HG03354 (cell line): ENCODE measurements around the gene PSMB11.

ENCODE experiments used
- ATAC-seq: cut with Tn5 transposase; IDR thresholded peaks from one replicate; pipeline ENCODE4 v1.9.1; 2021; ENCODE audit warnings: mild to moderate bottlenecking; ENCODE audit not compliant: unreplicated experiment, poor library complexity, severe bottlenecking

Gene PSMB11

GRCh38 chr14:23035303-23036144 is 6.5 kb upstream of the PSMB11 start:
- ATAC-seq: no peak

DNA sequence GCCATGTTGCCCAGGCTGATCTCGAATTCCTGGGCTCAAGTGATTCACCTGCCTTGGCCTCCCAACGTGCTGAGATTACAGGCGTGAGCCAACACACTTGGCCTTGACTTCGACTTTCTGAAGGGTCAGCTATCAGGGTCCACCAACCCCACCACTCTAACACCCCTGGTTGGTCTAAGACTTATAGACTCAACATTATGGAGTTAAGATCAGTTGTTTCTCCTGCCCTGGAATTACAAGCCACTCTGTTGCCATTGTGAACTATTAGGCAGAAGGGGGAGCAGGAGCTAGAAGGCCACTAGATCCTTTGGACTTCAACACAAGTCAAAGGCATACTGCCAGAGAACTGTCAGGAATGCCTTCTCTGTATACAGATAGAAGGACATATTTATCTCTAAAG is 1.9 kb upstream of the PSMB11 start:
- no peak for ATAC-seq

- no peak for ATAC-seq
Measured at GRCh38 chr14:23041729-23042128, 283 bp upstream of the PSMB11 start.

- no peak for ATAC-seq
Measured at GRCh38 chr14:23043145-23043544, 1.1 kb downstream of the PSMB11 start.

DNA sequence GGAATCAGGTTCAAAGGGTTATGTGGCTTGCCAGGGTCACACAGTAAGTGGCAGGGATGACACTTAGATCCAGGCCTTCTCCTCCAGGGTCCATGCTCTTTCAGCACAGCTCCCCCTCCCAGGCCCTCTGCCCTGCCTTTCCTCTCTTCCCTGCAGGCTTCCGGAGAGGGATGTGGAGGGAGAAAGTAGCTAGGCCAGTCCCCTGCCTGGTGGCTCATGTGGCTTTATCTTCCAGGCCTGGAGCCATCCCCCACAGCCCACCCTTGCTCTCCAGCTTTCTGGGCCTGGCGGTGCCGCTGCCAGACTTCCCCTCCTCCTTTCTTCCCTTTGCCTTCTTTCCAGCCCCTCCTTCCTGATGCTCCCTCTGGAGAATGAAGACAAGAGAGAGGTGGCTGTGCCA is 1.7 kb downstream of the PSMB11 start:
- ATAC-seq: no peak

- no peak for ATAC-seq
Measured at GRCh38 chr14:23044840-23045239, 2.8 kb downstream of the PSMB11 start.

- ATAC-seq: no peak
Measured at GRCh38 chr14:23045419-23046357, 3.7 kb downstream of the PSMB11 start.

DNA sequence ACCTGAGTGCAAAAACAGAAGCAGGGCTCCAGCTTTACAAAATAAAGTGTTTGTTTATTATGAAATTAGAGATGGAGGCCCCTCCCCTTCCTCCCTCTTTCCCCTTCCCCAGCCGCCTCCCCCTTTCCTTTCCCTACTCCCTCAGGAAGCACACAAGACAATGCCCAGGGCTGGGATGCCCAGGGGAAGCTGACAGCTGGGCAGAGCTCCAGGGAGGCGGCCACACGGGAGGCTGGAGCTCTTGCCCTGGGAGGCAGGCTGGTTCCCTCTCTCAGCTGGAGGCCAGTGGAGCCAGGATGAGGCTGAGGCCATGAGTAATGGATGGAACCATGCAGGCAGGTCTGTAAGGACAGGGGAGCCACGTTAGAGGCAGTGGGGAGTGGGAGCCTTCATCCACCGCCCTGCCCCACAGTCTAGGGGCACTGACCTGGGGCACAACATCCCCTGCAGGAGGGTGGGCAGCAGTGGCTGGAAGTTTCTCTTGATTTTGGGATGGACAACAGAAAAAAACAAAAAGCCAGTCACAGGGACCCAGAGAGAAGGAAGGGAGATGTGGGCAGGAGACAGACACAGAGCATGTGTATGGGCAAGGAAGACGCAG is 5.1 kb downstream of the PSMB11 start:
- no peak for ATAC-seq

GRCh38 chr14:23047751-23048693 is 6.0 kb downstream of the PSMB11 start:
- no peak for ATAC-seq

DNA sequence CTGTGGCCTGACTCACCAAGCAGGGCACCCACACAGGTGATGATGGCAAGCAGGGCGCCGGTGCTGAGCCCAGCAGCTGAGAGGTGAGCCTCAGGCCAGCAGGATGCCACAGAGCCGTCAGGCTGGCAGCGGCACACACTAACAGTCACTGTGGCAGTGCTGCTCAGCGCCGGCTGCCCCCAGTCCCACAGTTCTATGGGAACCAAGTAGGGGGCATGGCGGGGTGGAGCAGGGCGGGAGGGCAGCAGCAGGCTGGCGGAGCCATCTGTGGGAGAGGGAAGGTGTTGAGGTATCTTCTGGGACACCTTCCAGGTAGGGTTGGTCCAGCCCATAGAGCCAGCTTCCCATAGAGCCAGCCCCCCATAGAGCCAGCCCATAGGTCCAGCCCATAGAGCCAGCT is 7.0 kb downstream of the PSMB11 start:
- no peak for ATAC-seq

- ATAC-seq: no peak
Measured at GRCh38 chr14:23051141-23052057, 9.4 kb downstream of the PSMB11 start.

GRCh38 chr14:23052182-23052623 is 10.2 kb downstream of the PSMB11 start:
- no peak for ATAC-seq

DNA sequence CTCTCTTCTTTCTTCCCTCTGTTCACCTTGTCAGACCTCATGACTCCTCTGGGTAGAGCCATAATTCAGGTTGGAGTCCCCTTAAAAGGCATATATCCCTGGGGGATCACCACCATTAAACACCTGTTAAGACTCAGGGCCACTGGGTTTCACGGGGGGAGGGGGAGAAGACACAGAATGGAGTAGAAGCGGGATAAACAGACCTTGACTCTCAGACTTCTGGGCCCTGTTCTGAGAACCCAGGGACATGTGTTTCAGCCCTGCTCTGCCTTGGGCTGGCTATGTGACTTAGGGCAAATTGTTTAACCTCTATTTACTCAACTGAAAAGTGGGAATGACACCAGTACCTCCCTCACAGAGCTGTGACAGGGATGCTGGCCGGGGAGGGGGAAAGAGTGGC is 10.7 kb downstream of the PSMB11 start:
- no peak for ATAC-seq

GRCh38 chr14:23053426-23053825 is 11.4 kb downstream of the PSMB11 start:
- no peak for ATAC-seq

DNA sequence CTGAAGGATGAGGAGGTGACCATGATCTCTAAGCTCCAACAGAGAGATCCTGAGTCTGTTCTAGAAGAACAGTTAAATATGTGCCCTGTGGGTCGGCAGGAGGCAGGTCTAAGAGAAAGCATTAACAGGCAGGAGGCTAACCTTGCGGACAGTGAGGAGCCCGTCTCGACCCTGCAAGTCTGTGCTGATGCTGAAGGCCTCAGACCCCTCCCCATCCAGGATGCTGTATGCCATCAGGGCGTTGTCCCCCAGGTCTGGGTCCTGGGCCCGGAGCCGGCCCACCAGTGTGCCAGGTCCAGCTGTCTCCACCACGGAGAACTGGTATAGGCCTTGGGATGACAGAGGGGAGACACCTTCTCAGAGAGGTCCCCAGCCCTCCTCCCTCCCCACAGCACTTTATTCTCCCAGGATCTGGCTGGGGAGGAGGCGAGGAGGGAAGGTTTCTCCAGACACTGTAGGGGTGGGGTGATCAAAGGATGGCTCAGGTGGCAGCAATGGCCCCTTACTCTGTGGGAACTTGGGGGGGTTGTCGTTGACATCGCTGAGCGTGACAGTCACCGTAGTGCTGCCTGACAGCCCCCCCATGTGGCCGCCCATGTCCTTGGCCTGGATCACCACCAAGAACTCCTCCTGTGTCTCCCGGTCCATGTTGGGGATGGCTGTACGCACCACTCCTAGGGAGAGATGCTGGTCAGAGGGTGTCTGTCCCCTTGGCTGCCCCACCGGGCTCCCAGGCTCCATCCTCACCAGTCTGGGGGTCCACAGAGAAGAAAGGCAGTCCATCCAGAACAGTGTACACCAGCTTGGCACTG is 12.2 kb downstream of the PSMB11 start:
- no peak for ATAC-seq

GRCh38 chr14:23055147-23055550 is 13.1 kb downstream of the PSMB11 start:
- no peak for ATAC-seq

GRCh38 chr14:23055621-23056144 is 13.7 kb downstream of the PSMB11 start:
- ATAC-seq: no peak
